T47D (cell line): ENCODE measurements around the gene ACO2.

Experiments used
- DNase-seq, 2 experiments: peaks; one replicate each; pipeline versions ENCODE4 v3.0.0 to v3.0.0-alpha.2; 2011 to 2012; ENCODE audit warnings: low read depth in 1 of 2, low spot score in 1 of 2
- JUND ChIP-seq: IDR thresholded peaks from 2 replicates; pipeline ENCODE4 v1.6.1; 2012; ENCODE audit warnings: low read depth
- in situ Hi-C: cut with HindIII; loops from 2 replicates; pipeline ENCODE4 v1.10.0; 2016; ENCODE audit warnings: low sequenced_read_pairs, low pct_unique_long_range_greater_than_20kb

The ACO2 gene

GRCh38 chr22:41507330-41508063 lies 38.6 kb downstream of the ACO2 start:
- no peak for DNase-seq
- in situ Hi-C loops = no loop called here
- no peak for TF ChIP-seq JUND

- no peak for TF ChIP-seq JUND
- in situ Hi-C loops = no loop called here
- no peak for DNase-seq
Measured at GRCh38 chr22:41508770-41509170, 39.9 kb downstream of the ACO2 start.

DNA sequence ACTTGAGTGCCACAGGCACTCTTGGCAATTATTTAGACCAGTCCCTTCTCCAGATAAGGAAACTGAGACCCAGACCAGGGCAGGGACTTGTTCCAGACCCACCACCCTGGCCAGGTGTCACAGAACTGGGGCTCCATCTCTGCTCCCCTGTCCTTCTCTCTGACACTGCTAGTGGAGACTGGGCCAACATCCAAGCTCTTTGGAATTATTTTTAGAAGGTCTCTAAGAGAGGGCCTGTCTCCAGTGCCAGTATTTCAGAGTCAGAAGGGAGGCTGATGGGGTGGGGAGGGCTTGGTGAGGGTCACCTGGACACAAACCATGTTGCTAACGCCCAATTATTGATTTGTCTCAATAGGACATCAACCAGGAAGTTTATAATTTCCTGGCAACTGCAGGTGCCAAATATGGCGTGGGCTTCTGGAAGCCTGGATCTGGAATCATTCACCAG lies 42.6 kb downstream of the ACO2 start:
- TF ChIP-seq JUND = no peak
- in situ Hi-C loops = no loop called here
- no peak for DNase-seq

DNA sequence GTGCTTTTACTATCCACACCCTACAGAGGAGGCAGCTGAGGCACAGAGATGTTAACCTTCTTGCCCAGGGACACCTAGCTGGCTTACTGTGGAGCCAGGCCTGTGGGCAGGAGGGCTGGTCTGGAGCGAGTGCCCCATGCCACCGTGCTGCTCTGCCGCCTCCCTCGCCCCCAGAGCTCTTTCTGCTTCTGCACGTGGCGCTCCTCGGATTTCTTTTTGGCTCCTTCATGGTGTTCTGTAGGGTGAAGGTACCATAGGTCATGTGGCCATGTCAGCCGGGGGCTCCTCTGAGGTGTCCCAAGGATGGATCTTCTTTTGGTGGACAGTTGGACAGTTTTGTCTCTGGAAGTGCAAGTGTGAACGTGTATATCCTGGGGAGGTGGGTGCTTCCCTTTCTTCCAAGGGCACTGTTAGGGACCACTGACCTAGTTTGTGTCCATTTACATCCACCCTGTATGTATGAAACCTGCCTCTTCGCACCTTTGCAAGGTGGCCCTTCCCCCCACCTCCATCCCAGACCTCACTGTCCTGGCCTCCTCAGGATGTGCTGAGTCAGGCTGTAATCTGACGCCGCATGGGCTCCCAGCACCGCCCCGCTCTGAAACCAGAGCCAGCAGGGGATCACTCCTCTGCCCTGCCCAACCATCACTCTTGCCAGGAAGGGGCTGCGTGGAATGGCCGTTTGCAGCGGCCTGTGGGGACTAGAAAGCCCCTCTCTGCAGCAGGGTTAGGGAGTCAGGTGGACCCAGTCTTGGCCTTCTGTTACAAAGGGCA lies 43.7 kb downstream of the ACO2 start:
- no peak for TF ChIP-seq JUND
- in situ Hi-C loops = no loop called here
- DNase-seq = peak; percentile 73 to 83

- no peak for DNase-seq
- no peak for TF ChIP-seq JUND
- in situ Hi-C loops = no loop called here
Measured at GRCh38 chr22:41513391-41513790, 44.5 kb downstream of the ACO2 start.

DNA sequence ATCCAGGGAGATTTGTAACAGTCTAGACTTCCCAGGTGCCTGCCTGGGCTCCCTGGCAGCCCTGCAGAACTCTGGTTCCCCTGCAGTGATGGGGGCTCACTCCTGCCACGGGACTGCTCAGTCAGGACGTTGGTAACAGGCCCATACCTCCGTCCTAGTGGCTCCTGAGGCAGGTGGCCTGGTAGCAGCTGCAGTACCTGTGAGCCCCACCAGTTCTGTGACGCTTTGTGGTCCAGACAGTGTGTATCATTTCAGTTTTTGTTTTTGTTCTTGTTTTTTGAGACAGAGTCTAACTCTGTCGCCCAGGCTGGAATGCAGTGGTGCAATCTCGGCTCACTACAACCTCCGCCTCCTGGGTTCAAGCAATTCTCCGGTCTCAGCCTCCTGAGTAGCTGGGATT lies 47.5 kb downstream of the ACO2 start:
- no peak for DNase-seq
- in situ Hi-C loops = no loop called here
- no peak for TF ChIP-seq JUND

GRCh38 chr22:41517172-41518047 lies 48.5 kb downstream of the ACO2 start:
- TF ChIP-seq JUND = no peak
- DNase-seq = peak; percentile 36 to 66
- in situ Hi-C loops = no loop called here

DNA sequence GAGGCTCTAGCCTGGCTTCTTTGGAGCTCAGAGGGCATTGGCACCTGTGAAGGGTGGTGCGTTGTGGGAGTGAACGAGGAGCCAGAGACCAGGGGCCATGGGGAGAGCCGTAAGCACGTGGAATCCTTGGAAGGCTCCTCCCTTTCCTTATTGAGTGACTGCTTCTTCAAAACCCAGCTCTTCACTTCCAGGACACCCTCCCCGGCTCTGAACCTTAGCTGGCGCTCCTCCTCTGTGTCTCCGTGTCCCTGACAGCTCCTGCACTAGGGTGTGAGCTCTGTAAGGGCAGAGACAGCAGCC lies 49.1 kb downstream of the ACO2 start:
- no peak for DNase-seq
- TF ChIP-seq JUND = no peak
- in situ Hi-C loops = no loop called here

GRCh38 chr22:41521126-41521525 lies 52.2 kb downstream of the ACO2 start:
- no peak for TF ChIP-seq JUND
- no peak for DNase-seq
- in situ Hi-C loops = no loop called here

GRCh38 chr22:41522813-41523212 lies 53.9 kb downstream of the ACO2 start:
- no peak for DNase-seq
- TF ChIP-seq JUND = no peak
- in situ Hi-C loops = no loop called here

DNA sequence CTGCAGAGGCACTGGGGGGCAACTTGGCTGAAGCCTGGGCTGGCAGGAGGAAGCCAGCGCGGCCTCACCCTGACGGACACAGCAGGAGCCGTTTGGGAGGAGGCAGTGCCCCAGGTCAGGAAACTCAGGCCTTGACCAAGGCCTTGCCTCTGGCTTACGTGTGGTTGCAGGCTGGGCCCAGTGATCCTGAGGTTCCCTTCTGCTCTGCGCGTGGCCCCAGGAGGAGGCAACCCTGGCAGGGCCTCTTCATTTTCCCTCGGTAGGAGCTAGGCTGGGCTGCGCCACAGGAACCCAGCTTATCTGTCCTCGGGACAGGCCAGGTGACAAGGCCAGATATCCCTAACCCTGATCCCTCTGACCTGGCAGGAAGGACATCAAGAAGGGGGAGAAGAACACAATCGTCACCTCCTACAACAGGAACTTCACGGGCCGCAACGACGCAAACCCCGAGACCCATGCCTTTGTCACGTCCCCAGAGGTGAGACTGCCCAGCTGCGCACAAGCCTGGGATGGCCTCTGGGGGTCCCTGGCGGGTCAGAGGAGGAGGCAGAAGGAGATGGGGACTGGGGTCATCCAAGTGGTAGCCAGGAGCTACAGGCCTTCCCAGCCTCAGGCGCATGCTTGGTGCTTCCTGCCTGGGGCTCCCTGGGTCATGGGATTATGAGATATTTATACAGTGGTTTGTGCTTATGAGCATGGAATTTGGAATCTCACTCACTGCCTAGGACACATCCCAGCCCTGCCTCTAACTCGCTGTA lies 54.7 kb downstream of the ACO2 start:
- in situ Hi-C loops = no loop called here
- TF ChIP-seq JUND = no peak
- no peak for DNase-seq

DNA sequence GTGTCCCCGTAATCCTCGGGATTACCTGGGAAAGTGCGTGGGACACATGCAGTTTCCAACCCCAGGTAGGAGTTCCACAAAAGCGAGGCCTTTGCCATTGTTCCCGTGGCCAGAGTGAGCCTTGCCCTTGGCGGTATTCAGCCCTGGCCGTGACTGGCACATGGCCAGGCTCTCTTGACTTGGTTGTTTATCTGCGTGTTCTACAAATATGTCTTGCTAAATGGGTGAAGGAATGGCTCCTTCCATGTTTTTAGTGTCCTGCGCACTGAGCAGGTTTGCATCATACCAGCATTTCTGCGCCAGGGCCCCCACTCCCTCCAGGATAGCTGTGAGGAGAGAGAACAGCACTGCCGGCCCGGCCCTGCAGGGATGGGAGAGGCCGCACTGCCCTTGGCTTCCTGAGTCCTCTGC lies 55.3 kb downstream of the ACO2 start:
- TF ChIP-seq JUND = no peak
- in situ Hi-C loops = no loop called here
- DNase-seq = peak; percentile 35 to 70
